SK-N-SH (cell line): Measurements from ENCODE around the gene CNP.

Source experiments
- CTCF ChIP-seq: fragments of 200-600 bp; sonication (generic); IDR thresholded peaks from 2 replicates; pipeline ENCODE4 v1.6.1; 2017; ENCODE audit warnings: antibody characterized with exemption, mild to moderate bottlenecking, moderate library complexity
- ELF1 ChIP-seq: IDR thresholded peaks from 2 replicates; pipeline ENCODE4 v1.4.0; 2012
- NFIC ChIP-seq: IDR thresholded peaks from 2 replicates; pipeline ENCODE4 v1.4.0; 2012; ENCODE audit warnings: borderline replicate concordance
- PBX3 ChIP-seq: IDR thresholded peaks from 2 replicates; pipeline ENCODE4; 2012
- POLR2AphosphoS5 ChIP-seq: IDR thresholded peaks from 2 replicates; pipeline ENCODE4 v1.6.1; 2012; ENCODE audit warnings: low read depth, low read length
- RAD21 ChIP-seq: IDR thresholded peaks from 2 replicates; pipeline ENCODE4 v1.6.1; 2012; ENCODE audit warnings: mild to moderate bottlenecking, low read length
- REST ChIP-seq: IDR thresholded peaks from 2 replicates; pipeline ENCODE4 v1.6.1; 2012; ENCODE audit warnings: mild to moderate bottlenecking, low read depth, low read length, moderate library complexity
- RFX5 ChIP-seq: IDR thresholded peaks from 2 replicates; pipeline ENCODE4 v1.6.1; 2012; ENCODE audit warnings: mild to moderate bottlenecking, improper control_type of control experiment, low read length
- RXRA ChIP-seq: IDR thresholded peaks from 2 replicates; pipeline ENCODE4 v1.4.0; 2012; ENCODE audit warnings: low read depth, mild to moderate bottlenecking, borderline replicate concordance
- SIN3A ChIP-seq: IDR thresholded peaks from 2 replicates; pipeline ENCODE4 v1.6.1; 2012; ENCODE audit warnings: low read depth, mild to moderate bottlenecking, low read length, moderate library complexity, borderline replicate concordance
- TAF1 ChIP-seq: IDR thresholded peaks from 2 replicates; pipeline ENCODE4 v1.6.1; 2012; ENCODE audit warnings: low read depth, mild to moderate bottlenecking, low read length, moderate library complexity, borderline replicate concordance
- USF2 ChIP-seq: fragments of 150-350 bp; IDR thresholded peaks from 2 replicates; pipeline ENCODE4 v1.6.1; 2017; ENCODE audit warnings: antibody characterized with exemption, low read length, low read depth, borderline replicate concordance
- YY1 ChIP-seq: IDR thresholded peaks from 2 replicates; pipeline ENCODE4 v1.4.0; 2012; ENCODE audit warnings: low read depth, mild to moderate bottlenecking

GRCh38 chr17:41992576-41992975 lies 26.0 kb downstream of the CNP start:
- TF ChIP-seq CTCF (no peak), POLR2AphosphoS5 (no peak), ELF1 (no peak), SIN3A (no peak), RXRA (no peak), USF2 (no peak), RFX5 (no peak), RAD21 (no peak), REST (no peak), NFIC (no peak), YY1 (no peak), TAF1 (no peak), PBX3 (no peak; the same call in 1 of the 2 replicates)
